OCI-LY3 (cell line): ENCODE results near the gene HOOK2.

Experiments
- EZH2phosphoT487 ChIP-seq: fragments of 200-600 bp; shearing (Covaris generic); IDR thresholded peaks from 2 replicates; pipeline ENCODE4 v1.6.1; 2018; ENCODE audit warnings: antibody characterized with exemption, mixed run types, low read depth
- TF ChIP-seq, protein P1 (sequence below): fragments of 200-600, 300-600 bp; sonication (generic); IDR thresholded peaks from 2 replicates; pipeline ENCODE4 v1.5.1; 2014; ENCODE audit warnings: antibody characterized with exemption, low read length, low read depth

DNA sequence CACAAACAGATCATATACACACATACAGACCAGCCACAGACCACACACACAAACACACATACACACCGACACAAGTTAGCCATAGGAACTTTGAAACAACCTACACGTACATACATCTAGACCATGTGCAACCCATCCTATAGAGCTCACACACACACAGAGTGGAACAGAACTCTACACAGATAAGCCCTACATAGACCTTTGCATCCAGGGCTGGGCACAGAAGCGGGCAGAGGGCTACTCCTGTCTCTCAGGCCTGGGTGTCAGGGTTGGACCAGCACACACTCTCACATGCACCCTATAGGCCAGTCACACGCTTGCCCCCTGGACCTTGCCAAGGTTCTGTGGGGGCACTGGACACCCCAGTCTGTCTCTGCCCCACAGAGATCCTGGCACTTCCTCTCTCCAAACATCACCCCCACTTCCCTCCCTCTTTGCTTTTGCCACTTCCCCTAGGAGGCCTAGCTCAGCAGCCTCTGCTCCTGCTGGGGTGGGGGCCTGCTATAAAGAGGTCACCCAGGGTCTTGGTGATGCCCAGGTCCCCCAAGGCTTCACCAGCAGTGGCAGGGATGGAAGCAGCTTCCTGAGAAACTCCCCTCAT, 10.2 kb upstream of the HOOK2 start:
- TF ChIP-seq, protein P1, sequence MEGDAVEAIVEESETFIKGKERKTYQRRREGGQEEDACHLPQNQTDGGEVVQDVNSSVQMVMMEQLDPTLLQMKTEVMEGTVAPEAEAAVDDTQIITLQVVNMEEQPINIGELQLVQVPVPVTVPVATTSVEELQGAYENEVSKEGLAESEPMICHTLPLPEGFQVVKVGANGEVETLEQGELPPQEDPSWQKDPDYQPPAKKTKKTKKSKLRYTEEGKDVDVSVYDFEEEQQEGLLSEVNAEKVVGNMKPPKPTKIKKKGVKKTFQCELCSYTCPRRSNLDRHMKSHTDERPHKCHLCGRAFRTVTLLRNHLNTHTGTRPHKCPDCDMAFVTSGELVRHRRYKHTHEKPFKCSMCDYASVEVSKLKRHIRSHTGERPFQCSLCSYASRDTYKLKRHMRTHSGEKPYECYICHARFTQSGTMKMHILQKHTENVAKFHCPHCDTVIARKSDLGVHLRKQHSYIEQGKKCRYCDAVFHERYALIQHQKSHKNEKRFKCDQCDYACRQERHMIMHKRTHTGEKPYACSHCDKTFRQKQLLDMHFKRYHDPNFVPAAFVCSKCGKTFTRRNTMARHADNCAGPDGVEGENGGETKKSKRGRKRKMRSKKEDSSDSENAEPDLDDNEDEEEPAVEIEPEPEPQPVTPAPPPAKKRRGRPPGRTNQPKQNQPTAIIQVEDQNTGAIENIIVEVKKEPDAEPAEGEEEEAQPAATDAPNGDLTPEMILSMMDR, result no peak
- TF ChIP-seq EZH2phosphoT487, result no peak
